NCI-H446 (cell line): ENCODE data around the gene UBE2O.
"Not testable (repeated sequence)": the region's sequence is repeated elsewhere in the genome, so short reads cannot be mapped to it uniquely, and the experiment has no call there.

ENCODE experiments used
- DNase-seq, 2 experiments: peaks; one replicate each; lab custom pipeline; 2025; lab: John Stamatoyannopoulos, UW

Gene UBE2O

DNA sequence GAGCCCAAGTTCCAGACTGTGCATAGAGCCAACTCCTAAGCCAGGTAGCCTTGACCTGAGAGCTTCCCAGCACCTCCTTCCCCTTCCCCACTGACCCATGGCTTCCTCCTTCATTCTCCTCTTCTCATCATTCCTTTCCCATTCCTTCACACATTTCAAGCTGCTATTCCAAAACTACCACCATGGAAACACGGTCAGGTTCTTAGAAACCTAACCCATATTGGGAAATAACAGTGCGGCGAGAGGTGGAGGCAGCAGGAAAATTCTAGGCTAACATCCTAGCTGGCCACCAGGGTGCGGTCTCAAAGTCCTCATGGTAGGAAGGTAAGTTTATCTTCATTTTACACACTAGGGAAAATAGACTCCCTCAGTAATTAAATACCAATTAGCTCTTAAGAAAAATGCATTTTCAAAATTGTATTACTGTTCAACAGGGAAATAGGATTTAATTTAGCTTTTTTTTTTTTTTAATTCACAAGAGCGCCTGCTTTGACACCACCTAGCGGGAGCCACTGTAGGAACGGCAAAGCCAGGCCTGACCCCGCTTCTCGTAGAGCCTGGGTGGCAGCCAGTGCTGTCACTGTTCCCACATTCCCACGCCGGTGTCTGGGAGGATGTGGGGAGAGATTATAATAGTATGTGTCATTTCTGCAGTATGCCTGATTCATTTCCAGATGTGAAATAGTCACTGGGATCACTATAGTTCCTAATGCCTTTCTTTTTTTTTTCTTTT lies 82.5 kb downstream of the UBE2O start:
- no peak for DNase-seq

DNA sequence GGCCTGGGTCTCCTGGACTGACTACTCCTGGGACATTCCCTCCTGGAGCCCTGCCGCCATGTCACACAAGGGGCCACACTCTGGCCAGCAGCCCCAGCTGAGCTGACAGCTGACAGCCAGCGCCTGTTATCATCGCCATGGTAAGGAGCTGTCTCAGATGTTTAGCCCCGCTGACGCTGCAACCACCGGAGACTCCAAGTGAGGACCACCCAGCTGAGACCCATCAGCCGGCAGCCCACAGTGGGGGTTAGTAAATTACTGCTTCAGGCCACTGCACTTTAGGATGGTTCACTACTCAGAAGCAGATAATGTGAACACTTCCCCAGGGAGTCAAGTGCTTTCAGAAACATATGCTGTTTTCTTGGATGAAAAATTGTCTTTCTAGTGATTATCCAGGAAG lies 83.1 kb downstream of the UBE2O start:
- no peak for DNase-seq

DNA sequence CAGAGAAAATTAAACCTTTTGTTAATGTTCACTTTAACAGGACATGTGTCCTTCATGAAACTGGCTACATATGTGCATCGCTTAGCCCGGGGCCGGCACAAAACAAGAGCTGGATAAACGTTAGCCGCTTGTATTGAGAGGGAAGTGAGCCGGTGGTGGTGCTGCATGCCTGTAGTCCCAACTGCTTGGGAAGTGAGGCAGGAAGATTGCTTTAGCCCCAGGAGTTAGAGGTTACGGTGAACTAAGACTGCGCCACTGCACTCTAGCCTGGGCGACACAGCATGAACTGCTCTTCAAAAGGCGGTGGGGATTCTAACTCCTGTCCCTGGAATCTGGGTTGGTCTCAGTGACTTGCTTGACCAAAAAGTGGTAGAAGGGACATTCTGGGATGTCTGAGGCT lies 83.6 kb downstream of the UBE2O start:
- no peak for DNase-seq

DNA sequence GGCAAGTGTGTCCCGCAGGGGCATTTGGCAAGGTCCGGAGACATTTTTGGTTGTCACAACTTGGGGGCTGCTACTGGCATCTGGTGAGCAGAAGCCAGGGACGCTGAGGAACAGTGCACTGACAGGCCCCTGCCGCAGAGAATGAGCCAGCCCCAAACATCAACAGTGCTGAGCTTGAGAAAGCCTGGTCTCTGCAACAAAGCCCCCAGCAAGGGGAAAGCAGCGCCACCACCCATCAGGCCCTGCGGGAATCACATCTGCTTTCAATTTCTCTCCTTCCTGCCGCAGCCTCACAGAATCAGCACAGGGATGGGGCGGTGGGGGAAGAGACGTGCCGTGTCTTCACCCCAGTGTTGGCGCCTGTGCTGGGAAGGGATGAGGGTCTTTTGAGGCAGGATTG lies 84.4 kb downstream of the UBE2O start:
- DNase-seq, result no peak

DNA sequence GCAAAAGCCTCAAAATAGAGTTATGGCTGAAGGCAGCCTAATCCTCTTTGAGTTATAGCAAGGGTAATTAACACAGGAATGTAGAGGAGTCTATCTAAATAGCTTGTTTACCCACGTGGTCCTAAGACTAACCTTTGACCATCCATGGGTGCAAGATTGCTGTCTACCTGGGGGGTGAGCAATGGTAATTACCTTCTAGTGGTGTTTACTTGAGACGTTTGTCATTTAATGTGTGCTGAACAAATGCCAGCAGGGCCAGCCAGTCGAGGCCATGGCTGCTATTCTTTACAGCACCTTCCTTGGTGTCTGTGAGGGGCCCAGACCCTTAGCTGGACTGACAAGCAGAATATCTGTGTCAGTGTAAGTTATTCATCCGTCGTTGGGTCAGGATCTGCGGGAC lies 85.3 kb downstream of the UBE2O start:
- DNase-seq, result no peak

DNA sequence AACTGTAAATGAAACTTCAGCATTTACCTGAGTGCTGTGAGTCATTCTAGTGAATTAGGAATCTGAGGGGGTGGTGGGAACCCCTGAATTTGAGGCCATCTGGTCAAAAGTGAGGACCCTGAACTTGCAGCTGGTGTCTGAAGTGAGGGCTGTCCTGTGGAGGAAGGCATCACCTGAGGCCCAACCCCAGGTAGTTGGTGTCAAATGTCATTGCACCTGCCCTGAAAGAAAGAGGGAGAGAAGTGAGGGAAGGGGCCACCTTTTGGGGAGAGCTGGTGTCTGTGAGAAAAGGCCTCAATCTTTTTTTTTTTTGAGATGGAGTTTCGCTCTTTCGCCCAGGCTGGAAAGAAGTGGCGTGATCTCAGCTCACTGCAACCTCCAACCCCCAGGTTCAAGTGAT lies 86.7 kb downstream of the UBE2O start:
- no peak for DNase-seq

DNA sequence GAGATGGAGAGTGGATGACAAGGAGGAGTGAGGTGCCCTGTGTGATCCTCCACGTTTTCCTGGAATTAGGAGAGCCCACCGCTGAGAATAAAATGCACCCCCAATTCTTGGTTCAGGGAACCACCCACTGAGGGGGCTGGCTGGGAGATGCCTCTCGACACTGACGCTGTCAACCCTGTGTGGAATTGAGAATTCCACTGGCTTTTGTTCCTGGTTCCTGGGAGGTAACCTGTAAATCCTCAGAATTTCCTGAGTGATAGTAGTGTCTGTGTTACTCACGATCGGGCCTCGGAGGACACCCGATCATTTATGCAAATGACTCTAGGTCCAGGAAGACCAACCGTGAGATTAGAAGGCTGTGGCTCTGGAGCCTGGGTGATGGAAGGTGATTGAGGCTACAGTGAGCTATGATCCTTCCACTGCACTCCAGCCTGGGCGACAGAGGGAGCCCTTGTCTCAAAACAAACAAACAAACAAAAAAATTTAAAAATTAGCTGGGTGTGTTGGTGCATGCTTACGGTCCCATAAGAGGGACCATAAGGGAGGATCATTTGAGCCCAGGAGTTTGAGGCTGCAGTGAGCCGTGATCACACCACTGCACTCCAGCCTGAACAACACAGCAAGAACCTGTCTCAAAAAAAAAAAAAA lies 87.6 kb downstream of the UBE2O start:
- no peak for DNase-seq

DNA sequence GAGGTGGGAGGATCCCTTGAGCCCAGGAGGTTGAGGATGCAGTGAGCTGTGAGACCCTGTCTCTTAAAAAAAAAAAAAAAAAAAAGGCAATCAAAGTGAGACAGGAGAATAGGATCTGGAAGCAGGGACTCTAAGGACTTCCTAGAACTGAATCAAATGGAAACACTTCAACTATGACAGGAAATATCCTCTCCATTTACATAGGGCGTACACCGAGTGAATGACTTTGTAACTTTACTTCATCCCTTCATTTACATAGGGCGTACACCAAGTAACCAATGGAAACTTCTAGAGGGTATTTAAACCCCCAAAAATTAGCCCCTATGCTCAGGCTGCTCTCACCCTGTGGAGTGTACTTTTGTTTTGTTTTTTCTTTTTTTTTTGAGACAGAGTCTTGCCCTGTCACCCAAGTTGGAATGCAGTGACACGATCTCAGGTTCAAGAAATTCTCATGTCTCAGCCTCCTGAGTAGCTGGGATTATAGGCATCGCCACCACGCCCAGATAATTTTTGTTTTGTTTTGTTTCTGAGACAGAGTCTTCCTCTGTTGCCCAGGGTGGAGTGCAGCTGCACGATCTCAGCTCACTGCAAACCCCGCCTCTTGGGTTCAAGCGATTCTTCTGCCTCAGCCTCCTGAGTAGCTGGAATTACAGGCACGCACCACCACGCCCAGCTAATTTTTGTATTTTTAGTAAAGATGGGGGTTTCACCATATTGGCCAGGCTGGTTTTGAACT lies 89.7 kb downstream of the UBE2O start:
- DNase-seq, result no peak

DNA sequence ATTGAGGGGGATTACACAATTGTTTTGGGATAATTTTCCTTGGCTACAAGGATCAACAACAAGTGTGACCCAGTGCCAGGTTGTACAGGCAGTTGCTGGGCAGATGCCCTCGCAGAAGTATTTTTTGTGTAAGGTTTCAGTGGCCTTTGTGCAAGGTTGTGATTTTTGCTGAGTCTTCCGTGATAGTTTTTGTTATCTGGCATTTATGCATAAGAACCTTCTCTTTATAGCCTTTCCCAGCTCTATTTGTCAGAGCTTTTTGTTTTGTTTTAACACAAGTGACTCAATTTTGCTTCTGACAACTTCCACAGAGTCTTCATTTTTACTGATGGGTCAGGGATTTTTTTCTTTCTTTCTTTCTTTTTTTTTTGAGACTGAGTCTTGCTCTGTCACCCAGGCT lies 92.5 kb downstream of the UBE2O start:
- DNase-seq, result no peak

DNA sequence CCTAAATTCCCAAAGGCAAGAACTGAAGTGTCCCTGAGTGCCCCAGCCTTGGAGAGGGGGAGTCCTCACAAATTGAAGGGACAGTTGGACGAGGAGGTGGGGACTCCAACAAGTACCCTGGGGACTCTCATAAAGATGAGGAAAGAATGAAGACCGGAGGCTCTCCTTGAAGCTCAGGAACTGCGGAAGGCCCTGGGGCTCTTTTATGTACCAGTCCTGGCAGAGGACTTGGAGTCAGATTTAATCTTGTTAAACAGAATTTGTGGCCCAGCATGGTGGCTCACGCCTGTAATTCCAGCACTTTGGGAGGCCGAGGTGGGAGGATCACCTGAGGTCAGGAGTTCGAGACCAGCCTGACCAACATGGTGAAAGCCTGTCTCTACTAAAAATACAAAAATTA lies 93.2 kb downstream of the UBE2O start:
- not testable (repeated sequence) for DNase-seq

DNA sequence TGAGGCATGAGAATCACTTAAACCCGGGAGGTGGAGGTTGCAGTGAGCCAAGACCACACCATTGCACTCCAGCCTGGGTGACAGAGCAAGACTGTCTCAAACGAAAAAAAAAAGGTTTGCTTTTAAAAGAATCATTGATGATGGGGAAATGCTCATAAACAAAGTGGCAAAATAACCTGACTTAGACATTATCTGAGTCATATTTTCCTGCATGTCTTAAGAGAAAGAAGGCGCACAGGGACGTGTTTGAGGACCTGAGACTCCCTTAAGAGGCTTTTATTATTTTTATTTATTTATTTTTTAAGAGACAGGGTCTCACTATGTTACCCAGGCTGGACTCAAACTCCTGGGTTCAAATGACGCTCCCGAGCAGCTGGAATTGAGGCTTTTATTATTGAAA lies 93.6 kb downstream of the UBE2O start:
- no peak for DNase-seq

DNA sequence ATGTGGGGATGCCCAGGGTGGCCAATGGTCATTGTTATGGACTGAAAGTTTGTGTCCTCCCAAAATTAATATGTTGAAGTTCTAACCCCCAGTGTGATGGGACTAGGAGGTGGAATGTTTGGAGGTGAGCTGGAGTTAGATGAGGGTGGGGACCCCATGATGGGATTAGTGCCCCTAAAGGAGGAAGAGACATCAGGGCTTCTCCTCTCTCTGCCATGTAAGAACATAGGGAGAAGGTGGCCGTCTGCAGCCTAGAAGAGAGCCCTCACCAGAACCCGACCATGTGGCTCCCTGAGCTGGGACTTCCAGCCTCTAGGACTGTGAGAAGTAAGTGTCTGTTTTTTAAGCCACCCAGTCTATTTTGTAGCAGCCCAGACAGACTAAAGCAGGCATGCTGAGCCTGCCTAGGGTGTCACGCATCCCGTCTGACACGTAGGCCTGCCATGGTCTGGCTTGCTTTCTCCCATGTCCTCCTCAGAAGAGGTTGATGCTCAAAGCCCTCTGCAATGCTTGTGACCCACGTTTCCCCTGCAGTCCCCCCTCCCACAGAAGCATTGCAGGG lies 95.3 kb downstream of the UBE2O start:
- DNase-seq, result no peak

DNA sequence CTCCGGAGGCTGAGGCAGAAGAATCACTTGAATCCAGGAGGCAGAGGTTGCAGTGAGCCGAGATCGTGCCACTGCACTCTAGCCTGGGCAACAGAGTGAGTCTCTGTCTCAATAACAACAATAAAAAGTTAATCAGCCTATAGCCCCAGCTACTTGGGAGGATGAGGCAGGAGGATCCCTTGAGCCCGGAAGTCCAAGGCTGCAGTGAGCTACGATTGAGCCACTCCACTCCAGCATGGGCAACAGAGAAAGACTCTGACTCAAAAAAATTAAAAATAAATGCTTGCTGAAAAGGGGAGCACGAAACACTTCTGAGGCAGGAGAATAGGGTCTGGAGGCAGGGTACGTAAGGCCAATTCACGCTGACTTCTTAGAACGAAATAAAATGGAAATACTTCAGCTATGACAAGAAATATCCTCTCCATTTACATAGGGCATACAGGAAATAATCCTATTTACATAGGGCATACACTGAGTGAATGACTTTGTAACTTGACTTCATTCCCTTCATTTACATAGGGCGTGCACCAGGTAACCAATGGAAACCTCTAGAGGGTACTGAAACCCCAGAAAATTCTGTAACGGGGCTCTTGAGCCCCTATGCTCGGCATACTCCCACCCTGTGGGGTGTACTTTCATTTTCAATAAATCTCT lies 96.0 kb downstream of the UBE2O start:
- DNase-seq, result no peak

DNA sequence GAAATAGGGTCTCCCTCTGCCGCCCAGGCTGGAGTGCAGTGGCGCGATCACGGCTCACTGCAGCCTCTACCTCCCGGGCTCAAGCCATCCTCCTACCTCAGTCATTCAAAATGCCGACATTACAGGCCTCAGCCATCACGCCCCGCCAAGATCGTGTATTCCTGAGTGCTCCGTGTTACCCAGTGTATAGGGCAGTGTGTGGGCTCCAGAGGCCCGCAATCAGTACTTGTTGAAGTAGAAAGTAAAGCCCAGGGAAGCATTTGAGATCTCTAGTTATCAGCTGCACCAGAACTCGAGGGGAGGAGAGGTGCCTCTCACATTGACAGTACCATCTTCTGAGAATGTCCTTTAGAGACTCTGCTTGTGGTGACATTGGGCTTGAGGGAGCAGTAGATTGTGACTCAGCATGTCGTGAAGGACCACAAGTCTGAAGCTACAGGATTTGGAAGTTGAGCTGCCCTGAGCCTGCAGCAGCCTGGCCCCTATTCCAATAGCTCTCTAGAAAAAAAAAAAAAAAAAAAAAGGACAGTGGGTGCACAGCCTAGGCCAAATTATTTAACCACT lies 98.1 kb downstream of the UBE2O start:
- no peak for DNase-seq

DNA sequence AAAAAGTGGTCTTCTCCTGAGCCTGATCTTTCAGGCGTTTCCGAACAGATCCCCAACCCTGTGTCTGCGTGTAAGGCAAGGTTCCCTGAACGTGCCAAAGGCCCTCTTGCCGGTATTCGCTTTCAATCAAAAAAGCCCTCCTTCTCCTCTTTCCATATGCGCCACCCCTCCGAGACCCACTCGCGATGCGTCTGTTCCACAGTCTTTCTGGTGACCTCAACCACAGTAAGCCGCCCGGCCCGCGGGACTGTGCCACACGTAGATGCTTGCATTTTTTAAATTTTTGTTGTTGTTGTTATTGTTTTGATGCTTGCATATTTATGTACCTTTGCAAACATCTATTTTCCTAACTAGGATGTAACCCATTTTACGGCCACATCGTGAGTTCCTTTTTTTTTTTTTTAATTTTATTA lies 98.6 kb downstream of the UBE2O start:
- no peak for DNase-seq

DNA sequence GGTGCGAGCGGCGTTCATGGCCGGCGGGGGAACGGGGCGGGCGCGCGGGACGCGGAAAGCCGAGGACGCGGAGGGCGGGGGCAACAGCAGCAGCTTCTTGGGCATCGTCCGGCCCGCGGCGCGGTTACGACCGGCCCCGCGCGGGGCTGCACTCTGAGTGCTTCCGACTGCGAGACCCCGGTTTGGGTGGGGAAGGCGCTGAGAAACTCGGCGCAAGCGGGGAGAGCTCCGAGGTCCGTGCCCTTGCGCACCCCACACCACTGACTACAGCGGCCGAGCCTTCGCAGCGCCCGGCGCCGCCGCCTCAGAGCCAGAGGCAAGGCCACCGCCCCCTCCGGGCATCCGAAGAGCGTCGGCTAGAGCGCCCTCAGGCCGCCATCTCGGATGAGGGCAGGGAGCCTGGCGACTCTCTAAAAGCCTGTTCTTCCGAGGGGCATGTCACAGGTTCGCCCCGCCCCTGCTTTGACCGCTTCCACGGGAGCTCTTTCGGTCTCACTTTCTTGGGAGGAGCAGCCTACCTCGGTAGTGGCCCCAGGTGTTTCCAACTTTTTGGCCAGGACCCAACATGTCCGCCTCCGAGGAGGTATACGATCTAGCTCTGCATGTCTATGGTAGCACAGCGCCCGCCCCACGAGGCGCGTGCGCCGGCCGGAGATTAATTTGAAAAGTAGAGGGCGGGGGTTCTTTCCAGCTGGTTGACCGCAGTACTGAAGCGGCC lies 99.2 kb downstream of the UBE2O start, which contains the start of gene PRPSAP1:
PRPSAP1 (minus strand) TSS at position 318 of the 718 bp plus-strand sequence; CDS start at position 105, 213 bp downstream.
- DNase-seq, result peak; percentile 91 to 95

DNA sequence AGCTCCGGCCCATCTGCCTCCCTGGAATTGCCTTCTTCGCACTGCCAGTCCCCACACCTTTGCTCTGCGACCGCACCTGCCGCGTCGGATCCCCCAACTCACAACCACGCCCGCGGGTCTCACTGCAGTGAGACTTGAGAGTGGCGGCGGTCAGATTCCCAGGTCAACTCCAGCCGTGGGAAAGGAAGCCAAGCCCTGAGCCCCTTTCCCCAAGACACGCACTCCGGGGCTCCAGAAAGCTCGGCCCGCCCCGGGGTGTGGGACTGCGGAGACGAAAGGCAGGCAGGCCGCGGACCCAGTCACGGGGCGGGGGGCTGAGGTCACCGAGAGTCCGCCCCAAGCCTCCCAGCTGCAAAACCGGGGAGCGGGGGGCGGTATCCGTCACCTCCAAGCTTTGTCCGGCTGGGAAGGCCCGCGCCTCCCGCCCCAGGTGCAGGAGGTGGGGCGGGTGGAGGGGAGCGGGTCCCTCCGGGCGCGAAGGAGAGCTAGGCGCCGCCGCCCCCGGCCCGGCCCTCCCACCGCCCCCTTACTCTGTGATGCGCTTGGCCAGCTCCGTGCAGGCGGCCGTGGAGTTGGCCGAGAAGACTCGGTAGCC lies 99.9 kb downstream of the UBE2O start:
- DNase-seq, result no peak

DNA sequence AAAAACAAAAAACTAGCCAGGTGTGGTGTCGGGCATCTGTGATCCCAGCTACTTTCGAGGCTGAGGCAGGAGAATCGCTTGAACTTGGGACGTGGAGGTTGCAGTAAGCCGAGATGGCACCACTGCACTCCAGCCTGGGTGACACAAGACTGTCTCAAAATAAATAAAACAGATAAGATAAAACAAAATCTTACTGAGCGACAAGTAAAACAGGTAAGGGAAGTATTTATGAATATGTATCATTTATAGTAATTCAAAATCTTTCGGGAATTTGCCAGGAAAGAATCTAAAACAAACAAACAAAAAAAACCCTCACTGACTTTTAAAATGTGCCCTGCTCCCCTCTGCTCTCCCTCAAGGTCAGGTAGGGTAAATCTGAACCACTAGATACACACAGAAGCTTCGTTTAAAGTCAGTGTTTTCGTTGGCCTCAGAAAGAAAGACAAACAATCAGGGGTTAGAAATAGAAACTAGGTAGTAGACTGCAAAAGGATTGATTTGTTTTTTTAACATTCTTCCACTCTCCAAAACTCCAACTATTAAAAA lies 101.4 kb downstream of the UBE2O start:
- DNase-seq, result no peak

DNA sequence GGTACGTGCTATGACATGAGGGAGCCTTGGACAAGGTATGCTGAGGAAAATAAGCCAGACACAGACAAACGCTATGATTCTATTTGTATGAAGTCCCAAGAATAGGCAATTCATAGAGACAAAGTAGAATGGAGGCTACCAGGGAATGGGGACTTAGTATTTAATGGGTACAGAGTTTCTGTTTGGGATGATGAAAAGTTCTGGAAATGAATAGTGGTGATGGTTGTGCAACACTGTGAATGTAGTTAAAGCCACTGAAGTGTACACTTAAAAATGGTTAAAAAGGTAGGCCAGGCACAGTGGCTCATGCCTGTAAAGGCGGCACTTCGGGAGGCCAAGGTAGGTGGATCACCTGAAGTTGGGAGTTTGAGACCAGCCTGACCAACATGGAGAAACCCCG lies 102.5 kb downstream of the UBE2O start:
- DNase-seq, result no peak

DNA sequence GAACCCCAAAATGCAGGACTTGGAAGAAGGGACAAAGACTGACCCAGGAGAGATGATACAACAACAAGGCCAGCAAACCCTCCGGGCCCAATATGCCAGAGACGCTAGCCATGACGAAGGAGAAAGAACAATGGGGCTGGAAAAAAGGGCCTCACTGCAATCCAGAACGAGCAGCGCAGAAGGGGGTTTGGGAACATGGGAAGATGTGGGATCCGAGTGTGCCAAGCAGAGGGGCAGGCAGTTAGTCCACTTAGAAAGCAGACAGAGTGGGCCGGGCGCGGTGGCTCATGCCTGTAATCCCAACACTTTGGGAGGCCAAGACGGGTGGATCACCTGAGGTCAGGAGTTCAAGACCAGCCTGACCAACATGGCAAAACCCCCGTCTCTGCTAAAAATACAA lies 106.0 kb downstream of the UBE2O start:
- not testable (repeated sequence) for DNase-seq
